GM12872 (cell line): ENCODE measurements around the gene DNASE2B.

Experiments
- TF ChIP-seq, protein P1 (sequence below): IDR thresholded peaks from 3 replicates; pipeline ENCODE4 v1.5.1; 2011; ENCODE audit warnings: low read depth, mild to moderate bottlenecking, low read length, moderate library complexity; ENCODE audit not compliant: insufficient read depth

The DNASE2B gene

DNA sequence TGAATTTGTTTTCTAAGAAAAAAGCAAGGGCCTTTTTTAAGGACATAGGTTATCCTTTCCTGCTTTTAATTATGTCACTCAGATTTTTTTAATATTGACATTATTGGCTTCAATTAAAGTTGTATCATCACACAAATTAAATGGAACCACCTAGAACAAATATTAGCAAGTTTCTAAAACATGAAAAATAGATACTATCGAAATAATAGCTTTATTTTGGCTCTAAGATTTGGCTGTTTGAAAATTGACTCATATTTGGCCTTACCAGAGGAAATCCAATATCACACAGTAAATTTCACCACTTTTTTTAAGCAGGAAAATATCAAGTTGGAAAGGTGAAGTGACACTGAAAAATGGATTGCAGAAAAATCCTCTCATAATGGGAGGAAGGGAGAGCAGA is 9.2 kb downstream of the DNASE2B start:
- TF ChIP-seq, protein P1, sequence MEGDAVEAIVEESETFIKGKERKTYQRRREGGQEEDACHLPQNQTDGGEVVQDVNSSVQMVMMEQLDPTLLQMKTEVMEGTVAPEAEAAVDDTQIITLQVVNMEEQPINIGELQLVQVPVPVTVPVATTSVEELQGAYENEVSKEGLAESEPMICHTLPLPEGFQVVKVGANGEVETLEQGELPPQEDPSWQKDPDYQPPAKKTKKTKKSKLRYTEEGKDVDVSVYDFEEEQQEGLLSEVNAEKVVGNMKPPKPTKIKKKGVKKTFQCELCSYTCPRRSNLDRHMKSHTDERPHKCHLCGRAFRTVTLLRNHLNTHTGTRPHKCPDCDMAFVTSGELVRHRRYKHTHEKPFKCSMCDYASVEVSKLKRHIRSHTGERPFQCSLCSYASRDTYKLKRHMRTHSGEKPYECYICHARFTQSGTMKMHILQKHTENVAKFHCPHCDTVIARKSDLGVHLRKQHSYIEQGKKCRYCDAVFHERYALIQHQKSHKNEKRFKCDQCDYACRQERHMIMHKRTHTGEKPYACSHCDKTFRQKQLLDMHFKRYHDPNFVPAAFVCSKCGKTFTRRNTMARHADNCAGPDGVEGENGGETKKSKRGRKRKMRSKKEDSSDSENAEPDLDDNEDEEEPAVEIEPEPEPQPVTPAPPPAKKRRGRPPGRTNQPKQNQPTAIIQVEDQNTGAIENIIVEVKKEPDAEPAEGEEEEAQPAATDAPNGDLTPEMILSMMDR: no peak

DNA sequence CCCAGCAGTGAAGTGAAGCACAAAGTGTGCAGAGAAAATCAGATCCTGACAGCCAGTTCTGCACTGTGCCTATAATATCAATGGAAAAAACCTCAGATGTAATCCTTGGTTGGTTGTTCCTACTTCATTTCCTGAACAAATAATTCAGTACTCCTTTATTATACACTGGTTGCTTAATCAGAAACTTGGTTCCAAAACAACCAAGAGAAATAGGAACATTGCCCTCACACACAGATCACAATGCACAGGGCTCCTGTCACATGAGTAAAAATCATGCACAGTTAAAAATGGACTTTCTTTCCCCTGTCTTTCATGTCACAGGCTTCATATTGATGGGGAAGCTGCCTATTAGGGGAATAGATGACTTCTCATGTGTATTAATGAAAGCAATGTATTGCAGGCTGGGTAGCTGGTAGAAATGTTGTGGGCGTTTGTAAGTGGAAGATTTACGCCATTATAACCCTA is 9.7 kb downstream of the DNASE2B start:
- TF ChIP-seq, protein P1: no peak

DNA sequence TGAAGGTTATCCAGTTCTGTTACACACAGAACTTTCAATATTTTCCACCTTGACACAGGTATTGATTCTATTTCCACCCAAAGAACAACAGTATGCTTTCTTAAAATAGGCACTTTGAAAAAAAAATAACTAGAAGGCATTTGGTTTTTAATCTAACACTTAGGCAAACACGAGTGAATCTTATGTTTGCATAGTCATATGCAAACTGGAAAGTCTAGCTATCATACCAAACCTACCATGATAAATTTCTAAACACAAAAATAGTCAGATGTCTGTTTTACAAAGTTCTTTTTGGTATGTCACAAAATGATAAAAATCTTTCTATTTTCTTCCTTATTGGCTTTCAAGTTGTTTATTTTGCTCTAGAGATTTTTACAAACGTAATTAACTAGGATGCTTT is 11.6 kb downstream of the DNASE2B start:
- TF ChIP-seq, protein P1: no peak

DNA sequence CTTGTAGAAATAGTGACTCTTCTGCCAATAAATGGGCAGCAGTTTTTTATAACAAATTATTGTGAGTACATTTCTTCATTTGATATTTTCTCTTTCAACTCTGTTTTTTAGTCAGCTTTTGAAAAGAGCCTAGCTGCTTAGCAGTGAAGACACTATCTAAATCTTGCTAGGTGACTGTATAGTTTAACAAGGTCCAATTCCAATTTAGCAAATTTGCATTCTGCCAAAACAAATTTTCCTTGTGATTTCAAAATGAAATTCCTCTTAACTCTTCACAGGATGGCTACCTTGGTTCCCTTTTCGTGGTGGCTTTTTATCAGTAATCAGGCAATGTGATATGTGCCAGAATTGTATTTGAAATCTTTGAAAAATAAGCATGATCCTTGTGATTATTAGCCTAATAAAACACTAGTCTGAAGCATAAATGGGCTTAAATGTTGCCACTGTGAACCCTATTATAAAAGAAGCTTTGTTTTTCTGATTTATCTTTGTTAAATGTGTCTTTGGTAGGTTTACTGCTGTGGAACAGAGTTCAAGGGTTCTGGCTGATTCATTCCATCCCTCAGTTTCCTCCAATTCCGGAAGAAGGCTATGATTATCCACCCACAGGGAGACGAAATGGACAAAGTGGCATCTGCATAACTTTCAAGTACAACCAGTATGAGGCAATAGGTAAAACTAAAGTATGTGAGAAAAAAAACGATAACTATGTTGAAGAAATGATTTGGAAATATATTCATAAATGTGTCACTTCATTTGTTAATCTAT is 12.2 kb downstream of the DNASE2B start:
- TF ChIP-seq, protein P1: no peak

DNA sequence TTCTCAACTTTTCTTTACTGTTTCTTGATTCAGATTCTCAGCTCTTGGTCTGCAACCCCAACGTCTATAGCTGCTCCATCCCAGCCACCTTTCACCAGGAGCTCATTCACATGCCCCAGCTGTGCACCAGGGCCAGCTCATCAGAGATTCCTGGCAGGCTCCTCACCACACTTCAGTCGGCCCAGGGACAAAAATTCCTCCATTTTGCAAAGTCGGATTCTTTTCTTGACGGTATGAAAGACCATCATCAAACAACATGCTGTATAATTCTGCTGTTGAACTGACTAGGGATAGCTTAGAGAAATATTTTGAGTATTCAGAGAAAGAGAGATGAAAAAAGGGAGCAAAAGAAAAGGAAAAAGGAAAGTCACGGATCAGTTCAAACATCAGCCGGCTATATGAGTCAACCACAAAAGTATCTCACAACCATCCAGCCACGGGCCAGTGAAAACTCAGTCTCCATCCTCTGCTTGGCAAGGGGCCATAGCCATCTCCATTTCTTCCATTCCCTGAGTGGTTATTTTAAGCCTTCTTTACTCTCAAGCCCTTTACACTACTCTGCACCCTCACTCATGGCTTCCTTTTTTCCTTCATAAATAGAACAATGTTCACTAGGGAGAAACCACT is 14.1 kb downstream of the DNASE2B start:
- TF ChIP-seq, protein P1: no peak

DNA sequence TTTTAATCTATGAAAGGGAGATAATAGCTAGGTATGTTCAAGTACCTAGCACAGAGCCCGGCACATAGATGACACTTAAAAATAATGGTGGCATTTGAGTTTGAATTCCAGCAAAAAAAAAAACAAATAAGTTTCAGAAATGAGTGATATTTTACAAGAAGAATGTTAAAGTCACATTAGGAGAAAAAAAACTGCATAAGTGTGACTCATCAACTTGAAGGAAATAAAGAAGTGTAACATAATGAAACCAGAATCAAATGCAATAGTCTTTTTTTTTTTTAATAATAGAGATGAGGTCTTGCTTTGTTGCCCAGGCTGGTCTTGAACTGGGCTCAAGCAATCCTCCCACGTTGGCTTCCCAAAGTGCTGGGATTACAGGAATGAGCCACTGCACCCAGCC is 17.1 kb downstream of the DNASE2B start:
- TF ChIP-seq, protein P1: no peak

DNA sequence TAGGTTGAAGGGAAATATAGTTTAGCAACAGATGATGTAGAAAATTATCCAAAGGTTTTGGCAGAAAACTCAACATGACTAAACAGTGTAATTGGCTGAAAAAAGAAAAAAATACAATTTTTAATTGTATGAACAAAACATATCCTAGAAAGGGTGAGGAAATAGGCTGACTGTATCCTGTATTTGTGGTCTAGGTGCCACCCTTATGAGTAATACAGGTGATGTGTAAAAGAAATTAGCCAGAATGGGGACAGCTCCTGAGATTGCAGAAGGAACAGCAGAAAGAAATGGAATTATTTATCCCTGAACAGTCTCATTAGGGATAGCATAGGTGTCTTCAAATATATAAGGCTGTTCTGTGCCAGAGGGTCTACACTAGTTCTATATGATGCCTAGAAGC is 24.6 kb downstream of the DNASE2B start:
- TF ChIP-seq, protein P1: no peak
